CD14-positive monocyte (primary cell): Measurements from ENCODE around the gene CMTM8. TPM values are rescaled to one million over a fixed set of nuclear protein-coding genes. Genes with fewer than 3 reads are reported as not detected.

Experiments
- DNase-seq, 3 donors: peaks; one replicate each; pipeline ENCODE4 v3.0.0-alpha.2; 2011 to 2022
- H2AFZ ChIP-seq: 2 replicates; pipeline ENCODE4 v1.6.0; 2012; ENCODE audit warnings: mild to moderate bottlenecking, low read depth, low read length, inconsistent platforms; ENCODE audit not compliant: insufficient read depth, poor library complexity, severe bottlenecking
- H3K27ac ChIP-seq, 2 donors: 1 replicate in 1 of 2; 2 replicates in 1 of 2; pipeline ENCODE4 v1.5.1; 2012 to 2013; ENCODE audit warnings: low read length in 2 of 2, control low read depth in 1 of 2, inconsistent platforms in 1 of 2, low read depth in 1 of 2, mild to moderate bottlenecking in 1 of 2
- H3K27me3 ChIP-seq, 2 donors: one replicate each; pipeline versions ENCODE4 v1.6.0 to v1.6.1; 2011 to 2013; ENCODE audit warnings: low read length in 2 of 2; ENCODE audit not compliant: control insufficient read depth in 2 of 2, insufficient read depth in 2 of 2
- H3K36me3 ChIP-seq, 2 donors: replicated peaks in 1 of 2; 1 replicate in 1 of 2; 2 replicates in 1 of 2; pipeline versions ENCODE4 v1.5.1 to v1.6.1; 2012 to 2013; ENCODE audit warnings: low read length in 2 of 2, control low read depth in 1 of 2, inconsistent platforms in 1 of 2, mild to moderate bottlenecking in 1 of 2; ENCODE audit not compliant: insufficient read depth in 2 of 2, control insufficient read depth in 1 of 2
- H3K4me1 ChIP-seq, 2 donors: 1 replicate in 1 of 2; 2 replicates in 1 of 2; pipeline versions ENCODE4 v1.5.1 to v1.6.1; 2012 to 2013; ENCODE audit warnings: low read length in 2 of 2, control low read depth in 1 of 2, inconsistent platforms in 1 of 2, mild to moderate bottlenecking in 1 of 2, moderate library complexity in 1 of 2; ENCODE audit not compliant: insufficient read depth in 2 of 2, control insufficient read depth in 1 of 2
- H3K4me2 ChIP-seq: replicated peaks from 2 replicates; pipeline ENCODE3; 2012; ENCODE audit warnings: low read length, moderate library complexity, mild to moderate bottlenecking; ENCODE audit not compliant: poor library complexity, severe bottlenecking; ENCODE audit errors: extremely low read depth
- H3K4me3 ChIP-seq, 3 experiments: fragments of 200-600 bp in 1 of 3; sonication (generic) in 1 of 3; replicated peaks in 1 of 3; 1 replicate in 2 of 3; 2 replicates in 1 of 3; pipeline ENCODE4 v1.5.1; 2011 to 2013; ENCODE audit warnings: low read length in 3 of 3, mild to moderate bottlenecking in 3 of 3, control low read depth in 2 of 3, low read depth in 2 of 3, inconsistent platforms in 1 of 3, moderate library complexity in 1 of 3
- H3K79me2 ChIP-seq: 2 replicates; pipeline ENCODE4 v1.6.0; 2012; ENCODE audit warnings: mild to moderate bottlenecking, control low read depth, inconsistent platforms, low read length, moderate library complexity; ENCODE audit not compliant: insufficient read depth
- H3K9ac ChIP-seq: 2 replicates; pipeline ENCODE4 v1.6.0; 2017; ENCODE audit warnings: low read length, mild to moderate bottlenecking; ENCODE audit not compliant: insufficient read depth, poor library complexity, severe bottlenecking
- H3K9me3 ChIP-seq, 2 donors: replicated peaks in 1 of 2; 1 replicate in 1 of 2; 2 replicates in 1 of 2; pipeline versions ENCODE4 v1.5.1 to v1.6.1; 2012 to 2013; ENCODE audit warnings: low read length in 2 of 2, control low read depth in 1 of 2; ENCODE audit not compliant: control insufficient read depth in 1 of 2, insufficient read depth in 1 of 2
- H4K20me1 ChIP-seq: 2 replicates; pipeline ENCODE4 v1.6.0; 2012; ENCODE audit warnings: mild to moderate bottlenecking, low read length, control low read depth, moderate library complexity; ENCODE audit not compliant: insufficient read depth
- H3K27ac Mint-ChIP-seq, 7 donors: one replicate each; pipeline ENCODE4 v1.8.0; 2020; ENCODE audit warnings: mild to moderate bottlenecking in 7 of 7, mixed read lengths in 7 of 7, moderate library complexity in 6 of 7, inconsistent platforms in 2 of 7
- H3K27me3 Mint-ChIP-seq, 3 donors: one replicate each; pipeline ENCODE4 v1.8.0; 2021 to 2022; ENCODE audit warnings: low read depth in 3 of 3, mild to moderate bottlenecking in 3 of 3, mixed read lengths in 3 of 3, moderate library complexity in 3 of 3, inconsistent platforms in 1 of 3
- H3K36me3 Mint-ChIP-seq, 2 donors: one replicate each; pipeline ENCODE4 v1.8.0; 2020; ENCODE audit warnings: mixed read lengths in 2 of 2, inconsistent platforms in 1 of 2, mild to moderate bottlenecking in 1 of 2
- H3K4me1 Mint-ChIP-seq: one replicate; pipeline ENCODE4 v1.8.0; 2020; ENCODE audit warnings: mild to moderate bottlenecking, mixed read lengths
- H3K4me3 Mint-ChIP-seq, 2 donors: one replicate each; pipeline ENCODE4 v1.8.0; 2020; ENCODE audit warnings: mild to moderate bottlenecking in 2 of 2, mixed read lengths in 2 of 2, moderate library complexity in 1 of 2
- H3K9me3 Mint-ChIP-seq, 7 donors: one replicate each; pipeline ENCODE4 v1.8.0; 2020 to 2022; ENCODE audit warnings: mixed read lengths in 7 of 7, mild to moderate bottlenecking in 6 of 7, moderate library complexity in 6 of 7, inconsistent platforms in 2 of 7
- WGBS: methylation state at CpG from one replicate; pipeline ENCODE4 v1.1.5; 2013; ENCODE audit warnings: missing lambda C conversion rate; ENCODE audit not compliant: insufficient coverage; 5-methylcytosine and 5-hydroxymethylcytosine counted together
- intact Hi-C, 2 donors: fragments of 100-400 bp; cut with micrococcal nuclease; formaldehyde crosslinking; loops; one replicate each; pipeline versions ENCODE4 v1.15.0 to v1.15.1; 2023
- polyA plus RNA-seq, 3 donors: library from polyadenylated mRNA; depleted of rRNA in 1 of 3; unstranded in 2 of 3; stranded (reverse) in 1 of 3; fragments of 300-500 nt in 2 of 3; fragments of >200 nt in 1 of 3; fragmentation: Illumina TruSeq in 2 of 3; gene quantifications; 1 replicate in 2 of 3; 2 replicates in 1 of 3; pipeline ENCODE4 v1.2.3, GENCODE V29; 2012 to 2021
- TF ChIP-seq, protein P1 (sequence below): fragments of 200-600 bp; IDR thresholded peaks from one replicate; pipeline ENCODE4 v1.8.0; 2022; ENCODE audit warnings: antibody characterized with exemption, mild to moderate bottlenecking

Gene CMTM8
- polyA plus RNA-seq, 3 donors = 0.46 to 2.5 (median 0.94) TPM

DNA sequence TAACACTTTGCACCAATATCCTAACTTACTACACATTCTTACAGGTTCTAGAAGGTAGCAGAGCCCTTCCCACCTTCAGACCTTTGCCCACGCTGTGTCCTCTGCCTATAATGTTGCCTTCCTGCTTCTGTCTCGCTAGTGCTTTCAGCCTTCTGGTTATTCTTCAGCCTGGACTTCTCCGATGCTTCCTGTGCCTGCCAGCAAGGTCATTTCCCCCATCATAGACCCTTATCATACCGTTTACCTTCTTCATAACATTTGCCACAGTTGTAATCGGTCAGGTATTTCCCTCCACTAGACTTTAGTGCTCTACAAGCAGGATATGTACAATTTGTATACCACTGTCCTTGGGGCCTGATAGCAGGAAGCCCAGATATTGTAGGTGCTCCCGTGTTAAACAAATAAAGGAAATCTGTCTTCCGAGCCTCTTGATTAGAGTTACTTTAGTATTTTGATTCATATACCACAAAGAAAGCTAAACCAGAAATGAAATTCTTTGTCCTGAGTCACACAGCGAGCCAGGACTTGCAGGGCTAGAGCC is 117.3 kb downstream of the CMTM8 start:
- H3K27me3 Mint-ChIP-seq = peaks cover 2 to 4% (median 4%) of the 10 kb centered on the region in 3 donors
- WGBS = 100% methylated on average over 5 of the region's 8 CpGs
- H3K4me3 Mint-ChIP-seq = no peak overlapping the region
- Histone ChIP-seq H3K9me3 (no peaks in the 10 kb centered on the region), H3K9ac (no peak overlapping the region), H2AFZ (no peak overlapping the region), H3K4me2 (no peak overlapping the region), H4K20me1 (no peaks in the 10 kb centered on the region), H3K79me2 (no peaks in the 10 kb centered on the region), H3K27me3 (no peaks in the 10 kb centered on the region), H3K27ac (no peak overlapping the region), H3K4me1 (no peaks in the 10 kb centered on the region), H3K4me3 (no peak overlapping the region), H3K36me3 (no peaks in the 10 kb centered on the region)
- DNase-seq = no peak
- H3K27ac Mint-ChIP-seq = no peak overlapping the region
- intact Hi-C loops = no loop called here
- peaks cover 5% of the 10 kb centered on the region for H3K4me1 Mint-ChIP-seq
- H3K36me3 Mint-ChIP-seq = no peaks in the 10 kb centered on the region
- TF ChIP-seq, protein P1, sequence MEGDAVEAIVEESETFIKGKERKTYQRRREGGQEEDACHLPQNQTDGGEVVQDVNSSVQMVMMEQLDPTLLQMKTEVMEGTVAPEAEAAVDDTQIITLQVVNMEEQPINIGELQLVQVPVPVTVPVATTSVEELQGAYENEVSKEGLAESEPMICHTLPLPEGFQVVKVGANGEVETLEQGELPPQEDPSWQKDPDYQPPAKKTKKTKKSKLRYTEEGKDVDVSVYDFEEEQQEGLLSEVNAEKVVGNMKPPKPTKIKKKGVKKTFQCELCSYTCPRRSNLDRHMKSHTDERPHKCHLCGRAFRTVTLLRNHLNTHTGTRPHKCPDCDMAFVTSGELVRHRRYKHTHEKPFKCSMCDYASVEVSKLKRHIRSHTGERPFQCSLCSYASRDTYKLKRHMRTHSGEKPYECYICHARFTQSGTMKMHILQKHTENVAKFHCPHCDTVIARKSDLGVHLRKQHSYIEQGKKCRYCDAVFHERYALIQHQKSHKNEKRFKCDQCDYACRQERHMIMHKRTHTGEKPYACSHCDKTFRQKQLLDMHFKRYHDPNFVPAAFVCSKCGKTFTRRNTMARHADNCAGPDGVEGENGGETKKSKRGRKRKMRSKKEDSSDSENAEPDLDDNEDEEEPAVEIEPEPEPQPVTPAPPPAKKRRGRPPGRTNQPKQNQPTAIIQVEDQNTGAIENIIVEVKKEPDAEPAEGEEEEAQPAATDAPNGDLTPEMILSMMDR = no peak
- no peaks in the 10 kb centered on the region for H3K9me3 Mint-ChIP-seq

DNA sequence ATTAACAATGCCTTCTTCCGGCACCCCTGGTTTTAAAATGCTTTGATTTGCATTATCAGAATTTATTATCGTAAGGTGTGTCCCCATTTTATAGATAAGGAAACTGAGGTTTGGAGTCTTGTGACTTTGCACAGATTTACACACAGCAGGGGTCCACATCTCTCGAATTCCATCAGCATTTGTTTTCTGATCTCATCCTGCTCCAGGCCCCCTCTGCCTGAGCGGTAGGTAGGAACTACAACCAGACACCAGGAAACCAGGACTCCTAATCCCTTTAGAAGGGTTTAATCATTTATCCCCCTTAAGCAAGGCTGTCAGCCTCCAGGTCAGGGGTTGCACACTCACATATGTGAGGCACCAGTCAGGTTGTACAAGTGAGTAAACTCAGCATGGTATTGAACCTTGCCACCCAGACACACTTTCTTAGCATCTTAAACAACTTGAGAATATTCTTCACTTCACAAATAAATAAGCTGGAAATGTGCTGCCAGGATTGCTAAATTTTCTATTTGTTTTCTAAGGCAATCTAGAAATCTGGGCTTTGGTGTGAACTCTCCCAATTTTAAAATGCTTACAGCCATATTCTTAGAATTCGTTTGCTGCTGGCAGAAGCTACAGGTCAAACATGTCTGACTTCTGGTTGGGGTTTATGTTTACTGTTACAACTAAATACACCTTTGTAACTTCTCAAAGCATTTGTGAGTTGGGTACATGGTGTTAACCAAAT is 121.4 kb downstream of the CMTM8 start:
- Histone ChIP-seq H3K36me3 (no peaks in the 10 kb centered on the region), H3K9me3 (no peaks in the 10 kb centered on the region), H3K27me3 (no peaks in the 10 kb centered on the region), H3K27ac (no peak overlapping the region), H3K4me1 (no peaks in the 10 kb centered on the region), H4K20me1 (no peaks in the 10 kb centered on the region), H2AFZ (no peak overlapping the region), H3K4me3 (no peak overlapping the region), H3K9ac (no peak overlapping the region), H3K4me2 (no peak overlapping the region), H3K79me2 (no peaks in the 10 kb centered on the region)
- Mint-ChIP-seq H3K27me3 (peaks cover 2 to 5% (median 4%) of the 10 kb centered on the region in 3 donors), H3K9me3 (peaks cover 0 to 2% (median 0%) of the 10 kb centered on the region in 7 donors), H3K27ac (no peak overlapping the region), H3K4me1 (no peaks in the 10 kb centered on the region), H3K4me3 (no peak overlapping the region), H3K36me3 (no peaks in the 10 kb centered on the region)
- DNase-seq = no peak
- no CpG with 5 or more reads among the region's 5 CpGs for WGBS
- TF ChIP-seq, protein P1 = no peak
- intact Hi-C loops = no loop called here
